GM18499 (cell line): ENCODE measurements around the gene KPNA1.
"Not testable (repeated sequence)": the region's sequence is repeated elsewhere in the genome, so short reads cannot be mapped to it uniquely, and the experiment has no call there.

Source experiments
- ATAC-seq: cut with Tn5 transposase; IDR thresholded peaks from one replicate; pipeline ENCODE4 v1.9.1; 2021; ENCODE audit warnings: moderate number of reproducible peaks; ENCODE audit not compliant: insufficient read depth, unreplicated experiment

Gene KPNA1

DNA sequence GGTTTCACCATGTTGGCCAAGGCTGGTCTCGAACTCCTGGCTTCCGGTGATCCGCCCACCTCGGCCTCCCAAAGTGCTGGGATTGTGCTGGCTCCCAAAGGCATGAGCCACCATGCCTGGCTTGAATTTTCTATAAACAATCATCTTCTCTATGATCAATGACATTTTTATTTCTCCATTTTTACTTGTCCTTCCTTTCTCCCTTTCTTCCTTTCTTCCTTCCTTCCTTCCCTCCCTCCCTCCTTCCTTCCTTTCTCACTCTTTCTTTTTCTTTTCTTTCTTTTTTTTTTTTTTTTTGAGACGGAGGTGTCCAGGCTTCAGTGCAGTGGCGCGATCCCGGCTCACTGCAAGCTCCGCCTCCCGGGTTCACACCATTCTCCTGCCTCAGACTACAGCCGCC is 8.6 kb upstream of the KPNA1 start:
- no peak for ATAC-seq

- no peak for ATAC-seq
These were observed 6.1 kb upstream of the KPNA1 start for GRCh38 chr3:122520861-122521260.

DNA sequence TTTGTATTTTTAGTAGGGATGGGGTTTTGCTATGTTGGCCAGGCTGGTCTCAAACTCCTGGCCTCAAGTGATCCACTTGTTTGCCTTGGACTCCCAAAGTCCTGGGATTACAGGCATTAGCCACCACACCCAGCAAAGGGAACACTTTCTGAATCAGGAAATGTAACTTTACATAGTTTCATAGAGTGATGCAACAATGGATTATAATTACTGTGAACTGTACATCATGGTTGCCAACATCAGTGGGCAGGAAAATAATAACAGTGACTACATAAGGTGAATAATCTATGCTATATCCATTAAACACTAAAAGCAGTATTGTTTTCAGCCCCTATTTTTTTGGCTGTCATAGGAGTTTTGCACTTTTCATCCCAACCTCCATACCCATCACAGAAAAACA is 5.0 kb upstream of the KPNA1 start:
- no peak for ATAC-seq

DNA sequence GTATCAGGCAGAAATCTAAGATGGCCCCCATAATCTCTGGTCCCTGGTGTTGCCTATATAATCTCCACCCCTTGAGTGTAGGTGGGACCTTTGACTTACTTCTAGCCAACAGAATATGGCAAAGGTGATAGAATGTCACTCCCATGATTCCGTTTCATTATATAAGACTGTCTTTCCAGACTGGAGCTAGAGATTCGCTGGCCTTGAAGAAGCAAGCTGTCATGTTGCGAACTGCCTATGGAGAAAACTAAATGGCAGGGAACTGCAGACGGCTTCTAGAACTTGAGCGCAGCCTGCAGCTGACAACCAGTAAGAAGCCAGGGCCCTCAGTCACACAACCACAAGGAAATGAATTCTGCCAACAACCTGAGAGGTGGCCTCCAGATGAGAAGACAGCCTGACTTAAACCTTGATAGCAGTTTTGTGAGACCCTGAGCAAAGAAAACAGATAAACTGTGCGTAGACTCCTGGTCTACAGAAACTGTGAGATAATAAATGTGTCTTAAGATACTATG is 2.2 kb upstream of the KPNA1 start:
- ATAC-seq = no peak

- ATAC-seq = no peak
These were observed 1.1 kb upstream of the KPNA1 start for GRCh38 chr3:122515870-122516269.

DNA sequence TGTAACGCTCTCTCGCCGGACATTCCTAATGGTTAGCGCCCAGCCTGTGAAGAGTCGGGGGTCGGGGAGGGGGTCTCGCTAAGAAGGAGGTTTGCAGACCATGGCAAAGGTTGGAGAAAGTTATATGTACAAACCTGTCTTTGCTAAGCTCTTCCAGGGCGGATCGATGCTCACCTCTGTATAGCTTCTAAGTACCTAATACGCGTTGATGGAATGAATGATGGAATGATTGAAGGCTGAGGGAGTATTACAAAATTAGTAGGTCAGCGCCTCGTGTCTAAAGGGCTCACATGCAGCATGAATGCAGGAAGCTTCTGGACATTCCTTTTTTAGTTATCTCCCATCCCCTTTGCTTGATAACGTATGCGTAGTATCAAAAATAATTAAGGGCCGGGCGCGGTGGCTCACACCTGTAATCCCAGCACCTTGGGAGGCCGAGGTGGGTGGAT is 305 bp upstream of the KPNA1 start:
- no peak for ATAC-seq

- no peak for ATAC-seq
These were observed 1.2 kb downstream of the KPNA1 start for GRCh38 chr3:122513386-122514122.

DNA sequence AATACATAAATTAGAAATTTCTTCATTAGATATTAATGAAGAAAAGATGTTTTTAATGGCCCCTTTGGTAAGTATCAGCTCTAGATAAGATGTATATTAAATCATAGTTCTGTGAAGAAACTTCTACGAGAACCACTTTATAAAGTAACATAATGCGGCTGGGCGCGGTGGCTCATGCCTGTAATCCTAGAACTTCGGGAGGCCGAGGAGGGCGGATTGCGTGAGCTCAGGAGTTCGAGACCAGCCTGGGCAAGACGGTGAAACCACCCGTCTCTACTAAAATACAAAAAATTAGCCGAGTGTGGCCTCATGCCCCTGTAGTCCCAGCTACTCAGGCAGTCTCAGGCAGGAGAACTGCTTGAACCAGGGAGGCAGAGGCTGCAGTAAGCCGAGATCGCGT is 2.5 kb downstream of the KPNA1 start:
- no peak for ATAC-seq

DNA sequence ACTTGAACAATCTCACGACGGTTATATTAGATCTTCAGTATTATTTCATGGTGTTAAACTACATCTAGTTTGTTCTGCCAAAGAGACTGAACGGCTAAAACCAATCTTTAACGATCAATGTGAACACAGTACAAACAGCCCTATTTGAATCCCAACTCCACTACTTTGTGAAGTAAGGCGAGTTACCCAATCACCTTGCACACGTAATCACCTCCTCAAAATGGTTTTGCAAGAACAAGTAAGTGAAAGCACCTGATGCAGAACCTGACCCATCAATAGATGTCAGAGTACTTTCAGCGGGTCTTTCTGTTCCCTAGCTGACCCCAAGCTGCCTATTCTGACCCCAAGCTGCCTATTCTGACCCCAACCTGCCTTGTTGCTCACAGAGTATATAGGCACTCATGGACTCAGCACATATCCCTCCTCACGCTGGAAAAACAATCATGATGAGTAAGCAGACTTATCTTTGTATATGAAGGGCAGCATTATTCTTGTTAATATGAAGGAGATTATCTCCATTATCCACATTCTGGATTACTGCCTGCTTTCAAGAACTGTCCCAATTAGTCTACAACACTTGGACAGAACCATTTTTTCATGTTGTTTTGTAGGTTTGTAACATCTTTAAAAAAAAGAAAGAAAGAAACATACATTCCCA is 3.7 kb downstream of the KPNA1 start:
- no peak for ATAC-seq

DNA sequence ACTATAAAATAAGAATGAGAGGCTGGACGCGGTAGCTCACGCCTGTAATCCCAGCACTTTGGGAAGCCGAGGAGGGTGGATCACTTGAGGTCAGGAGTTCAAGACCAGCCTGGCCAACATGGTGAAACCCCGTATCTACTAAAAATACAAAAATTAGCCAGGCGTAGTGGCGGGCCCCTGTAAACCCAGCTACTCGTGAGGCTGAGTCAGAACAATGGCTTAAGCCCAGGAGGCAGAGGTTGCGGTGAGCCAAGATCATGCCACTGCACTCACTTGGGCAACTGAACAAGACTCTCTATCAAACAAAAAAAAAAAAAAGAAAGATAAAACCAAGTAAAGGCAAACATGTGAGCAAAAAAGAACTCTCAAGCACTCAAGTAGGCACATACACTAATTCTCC is 5.8 kb downstream of the KPNA1 start:
- ATAC-seq = not testable (repeated sequence)

- ATAC-seq = no peak
These were observed 6.4 kb downstream of the KPNA1 start for GRCh38 chr3:122508135-122508914.

- ATAC-seq = no peak
These were observed 8.3 kb downstream of the KPNA1 start for GRCh38 chr3:122506450-122506849.

DNA sequence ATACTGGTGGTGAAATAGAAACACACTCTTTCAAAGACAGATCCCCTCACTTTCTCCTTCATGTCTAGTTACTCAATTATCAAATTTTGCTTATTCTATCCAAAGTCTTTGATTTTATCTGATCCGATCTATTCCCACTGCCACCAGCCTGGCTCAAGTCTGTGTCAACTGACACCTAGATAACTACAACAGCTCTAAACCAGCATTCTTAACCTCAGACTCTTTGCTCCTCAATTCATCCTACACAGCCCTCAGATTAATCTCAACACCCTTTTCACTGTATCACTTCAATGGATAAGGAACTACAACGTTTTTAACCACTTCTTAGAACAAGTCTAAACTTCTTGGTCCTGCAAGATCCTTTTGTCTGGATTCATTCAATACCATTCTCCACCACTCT is 9.1 kb downstream of the KPNA1 start:
- ATAC-seq = no peak

DNA sequence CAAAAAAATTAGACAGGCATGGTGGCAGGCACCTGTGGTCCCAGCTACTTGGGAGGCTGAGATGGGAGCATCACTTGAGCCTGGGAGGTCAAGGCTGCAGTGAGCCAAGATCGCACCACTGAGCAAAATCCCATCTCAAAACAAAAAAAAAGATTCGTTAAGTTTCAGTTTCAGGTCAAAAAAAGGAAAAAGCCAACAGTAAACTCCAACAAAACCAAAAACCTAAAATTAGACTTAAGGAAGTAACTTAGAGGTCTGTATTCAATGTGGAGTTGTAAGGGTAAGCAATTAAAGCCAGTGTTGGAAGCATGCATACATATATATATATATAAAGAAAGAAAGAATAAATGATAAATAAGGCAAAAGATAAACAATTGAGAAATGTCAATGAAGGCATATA is 11.8 kb downstream of the KPNA1 start:
- no peak for ATAC-seq

DNA sequence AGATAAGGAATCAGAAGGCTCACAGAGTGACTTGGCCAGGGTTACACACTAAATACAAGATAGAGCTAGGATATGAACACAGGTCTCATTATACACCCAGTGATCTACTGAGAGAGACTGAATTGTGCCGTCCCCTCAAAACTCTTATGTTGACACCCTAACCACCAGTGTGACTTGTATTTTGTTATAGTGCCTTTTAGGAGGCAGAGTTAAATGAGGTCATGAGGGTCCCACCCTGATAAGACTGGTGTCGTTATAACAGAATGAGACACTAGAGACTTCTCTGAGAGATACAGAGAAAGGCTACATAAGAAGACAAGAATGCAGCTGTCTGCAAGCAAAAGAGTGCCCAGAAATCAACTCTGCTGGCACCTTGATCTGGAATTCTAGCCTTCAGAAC is 12.6 kb downstream of the KPNA1 start:
- no peak for ATAC-seq

DNA sequence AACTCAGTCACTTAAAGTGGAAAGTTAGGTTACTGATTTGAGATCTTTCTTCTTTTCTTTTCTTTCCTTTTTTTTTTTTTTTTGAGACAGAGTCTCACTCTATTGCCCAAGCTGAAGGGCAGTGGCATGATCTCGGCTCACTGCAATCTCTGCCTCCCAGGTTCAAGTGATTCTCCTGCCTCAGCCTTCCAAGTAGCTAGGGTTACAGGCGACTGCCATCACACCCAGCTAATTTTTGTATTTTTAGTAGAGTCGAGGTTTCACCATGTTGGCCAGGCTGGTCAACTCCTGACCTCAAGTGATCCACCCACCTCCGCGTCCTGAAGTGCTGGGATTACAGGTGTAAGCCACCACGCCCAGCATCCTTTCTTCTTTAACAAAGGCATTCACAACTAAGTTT is 13.8 kb downstream of the KPNA1 start:
- not testable (repeated sequence) for ATAC-seq

- ATAC-seq = no peak
These were observed 16.6 kb downstream of the KPNA1 start for GRCh38 chr3:122498152-122498551.

DNA sequence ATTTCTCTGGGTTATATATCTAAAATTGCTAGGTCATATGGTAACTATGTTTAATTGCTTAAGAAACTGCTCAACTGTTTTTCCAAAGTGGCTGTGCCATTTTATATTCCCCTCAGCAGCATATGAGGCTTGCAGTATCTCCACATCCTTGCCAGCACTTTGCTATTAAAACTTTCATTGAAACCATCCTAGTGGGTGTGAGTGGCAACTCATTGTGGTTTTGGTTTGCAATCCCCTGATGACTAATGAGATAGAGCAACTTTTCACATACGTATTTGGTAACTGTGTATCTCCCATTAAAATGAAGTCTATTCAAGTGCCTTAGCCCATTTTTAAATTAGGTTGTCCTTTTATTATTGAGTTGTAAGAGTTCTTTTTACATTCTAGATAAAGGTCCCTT is 17.3 kb downstream of the KPNA1 start:
- ATAC-seq = no peak

- no peak for ATAC-seq
These were observed 18.2 kb downstream of the KPNA1 start for GRCh38 chr3:122496508-122496907.

- no peak for ATAC-seq
These were observed 21.4 kb downstream of the KPNA1 start for GRCh38 chr3:122493296-122493695.
